ENCODE data around the gene FBP2. TPM values are rescaled to one million over a fixed set of nuclear protein-coding genes. Genes with fewer than 3 reads are reported as not detected.
A peak's percentile ranks its signal among the peaks of the same experiment; 100 is the strongest.

Gene FBP2
- total and polyA plus RNA-seq, 10 of the 15 experiments (the other 5 are each of a cell fraction or from before 2014, with no cell fraction given), result 0.07 to 1.1 (median 0.12) TPM; not detected in 6

DNA sequence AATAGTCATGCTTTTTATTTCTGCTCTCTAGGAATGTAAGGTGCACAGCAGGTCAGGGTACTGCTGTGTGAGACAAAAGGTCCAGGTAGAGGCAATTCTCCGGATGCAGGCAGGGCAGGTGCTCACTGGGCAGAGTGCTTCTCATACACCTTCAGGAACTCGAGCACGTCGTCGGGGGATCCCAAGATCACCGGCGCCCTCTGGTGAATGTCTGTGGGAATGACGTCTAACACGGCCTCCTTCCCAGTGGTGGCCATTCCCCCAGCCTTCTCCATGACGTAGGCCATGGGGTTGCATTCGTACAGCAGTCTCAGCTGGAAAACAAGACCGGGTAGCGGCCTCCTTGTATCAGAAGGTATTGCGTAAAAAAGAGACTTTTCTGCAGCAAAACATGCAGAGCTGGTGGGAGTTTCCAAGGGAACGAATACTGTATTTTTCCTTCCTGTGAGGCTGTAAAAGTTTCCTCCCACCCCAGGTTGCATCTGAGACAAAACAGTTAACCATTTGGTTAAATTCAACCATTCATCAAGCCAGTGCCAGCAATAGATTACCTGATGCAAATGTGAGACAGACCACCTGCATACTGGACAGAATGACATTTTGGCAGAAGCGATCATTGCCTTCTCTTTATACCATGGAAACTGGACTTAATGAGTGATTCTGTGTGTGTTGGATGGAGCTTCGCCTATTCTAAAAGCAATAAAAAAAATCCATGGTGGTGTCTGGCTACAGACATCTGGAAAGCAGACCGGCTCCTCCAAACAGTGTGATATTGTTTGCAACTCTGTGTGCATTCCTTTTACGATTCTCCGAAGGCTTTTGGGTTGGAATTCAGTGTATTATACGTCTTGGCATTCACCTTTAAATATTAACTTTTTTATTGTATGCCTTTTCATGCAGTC, 9.9 kb upstream of the FBP2 start (continued):
- TF ChIP-seq, protein P1, sequence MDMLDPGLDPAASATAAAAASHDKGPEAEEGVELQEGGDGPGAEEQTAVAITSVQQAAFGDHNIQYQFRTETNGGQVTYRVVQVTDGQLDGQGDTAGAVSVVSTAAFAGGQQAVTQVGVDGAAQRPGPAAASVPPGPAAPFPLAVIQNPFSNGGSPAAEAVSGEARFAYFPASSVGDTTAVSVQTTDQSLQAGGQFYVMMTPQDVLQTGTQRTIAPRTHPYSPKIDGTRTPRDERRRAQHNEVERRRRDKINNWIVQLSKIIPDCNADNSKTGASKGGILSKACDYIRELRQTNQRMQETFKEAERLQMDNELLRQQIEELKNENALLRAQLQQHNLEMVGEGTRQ (IDR thresholded peaks at IDR 0.05; ENCODE audit: borderline replicate concordance, low read depth, low read length), result no peak
- no peak for TF ChIP-seq HCFC1 (IDR thresholded peaks at IDR 0.05; ENCODE audit: low read length)
- TF ChIP-seq RUNX3 (IDR thresholded peaks at IDR 0.05; ENCODE audit: low read length), result 0 out of 2 replicates have a peak, but pooled peaks have one; percentile 13
- TF ChIP-seq KDM1A (IDR thresholded peaks at IDR 0.05; ENCODE audit: borderline replicate concordance), result no peak
- TF ChIP-seq SMARCA5 (IDR thresholded peaks at IDR 0.05), result no peak
- TF ChIP-seq KAT2A (conservative IDR thresholded peaks at IDR 0.05; ENCODE audit: control insufficient read depth, low read depth, low read length), result no peak
- TF ChIP-seq, protein P2, sequence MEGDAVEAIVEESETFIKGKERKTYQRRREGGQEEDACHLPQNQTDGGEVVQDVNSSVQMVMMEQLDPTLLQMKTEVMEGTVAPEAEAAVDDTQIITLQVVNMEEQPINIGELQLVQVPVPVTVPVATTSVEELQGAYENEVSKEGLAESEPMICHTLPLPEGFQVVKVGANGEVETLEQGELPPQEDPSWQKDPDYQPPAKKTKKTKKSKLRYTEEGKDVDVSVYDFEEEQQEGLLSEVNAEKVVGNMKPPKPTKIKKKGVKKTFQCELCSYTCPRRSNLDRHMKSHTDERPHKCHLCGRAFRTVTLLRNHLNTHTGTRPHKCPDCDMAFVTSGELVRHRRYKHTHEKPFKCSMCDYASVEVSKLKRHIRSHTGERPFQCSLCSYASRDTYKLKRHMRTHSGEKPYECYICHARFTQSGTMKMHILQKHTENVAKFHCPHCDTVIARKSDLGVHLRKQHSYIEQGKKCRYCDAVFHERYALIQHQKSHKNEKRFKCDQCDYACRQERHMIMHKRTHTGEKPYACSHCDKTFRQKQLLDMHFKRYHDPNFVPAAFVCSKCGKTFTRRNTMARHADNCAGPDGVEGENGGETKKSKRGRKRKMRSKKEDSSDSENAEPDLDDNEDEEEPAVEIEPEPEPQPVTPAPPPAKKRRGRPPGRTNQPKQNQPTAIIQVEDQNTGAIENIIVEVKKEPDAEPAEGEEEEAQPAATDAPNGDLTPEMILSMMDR (IDR thresholded peaks at IDR 0.05 in 2 of 3, conservative IDR thresholded peaks at IDR 0.05 in 1 of 3; ENCODE audit: control insufficient read depth in 2 of 3, extremely low read depth in 1 of 3, insufficient read depth in 1 of 3, low read depth in 3 of 3, low read length in 3 of 3), result peak; percentile 73 to 85 (median 77)
- peak; percentile 81 for TF ChIP-seq RAD21 (IDR thresholded peaks at IDR 0.05; ENCODE audit: insufficient read depth, low read depth, low read length)
- TF ChIP-seq, protein P3, sequence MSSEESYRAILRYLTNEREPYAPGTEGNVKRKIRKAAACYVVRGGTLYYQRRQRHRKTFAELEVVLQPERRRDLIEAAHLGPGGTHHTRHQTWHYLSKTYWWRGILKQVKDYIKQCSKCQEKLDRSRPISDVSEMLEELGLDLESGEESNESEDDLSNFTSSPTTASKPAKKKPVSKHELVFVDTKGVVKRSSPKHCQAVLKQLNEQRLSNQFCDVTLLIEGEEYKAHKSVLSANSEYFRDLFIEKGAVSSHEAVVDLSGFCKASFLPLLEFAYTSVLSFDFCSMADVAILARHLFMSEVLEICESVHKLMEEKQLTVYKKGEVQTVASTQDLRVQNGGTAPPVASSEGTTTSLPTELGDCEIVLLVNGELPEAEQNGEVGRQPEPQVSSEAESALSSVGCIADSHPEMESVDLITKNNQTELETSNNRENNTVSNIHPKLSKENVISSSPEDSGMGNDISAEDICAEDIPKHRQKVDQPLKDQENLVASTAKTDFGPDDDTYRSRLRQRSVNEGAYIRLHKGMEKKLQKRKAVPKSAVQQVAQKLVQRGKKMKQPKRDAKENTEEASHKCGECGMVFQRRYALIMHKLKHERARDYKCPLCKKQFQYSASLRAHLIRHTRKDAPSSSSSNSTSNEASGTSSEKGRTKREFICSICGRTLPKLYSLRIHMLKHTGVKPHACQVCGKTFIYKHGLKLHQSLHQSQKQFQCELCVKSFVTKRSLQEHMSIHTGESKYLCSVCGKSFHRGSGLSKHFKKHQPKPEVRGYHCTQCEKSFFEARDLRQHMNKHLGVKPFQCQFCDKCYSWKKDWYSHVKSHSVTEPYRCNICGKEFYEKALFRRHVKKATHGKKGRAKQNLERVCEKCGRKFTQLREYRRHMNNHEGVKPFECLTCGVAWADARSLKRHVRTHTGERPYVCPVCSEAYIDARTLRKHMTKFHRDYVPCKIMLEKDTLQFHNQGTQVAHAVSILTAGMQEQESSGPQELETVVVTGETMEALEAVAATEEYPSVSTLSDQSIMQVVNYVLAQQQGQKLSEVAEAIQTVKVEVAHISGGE (CRISPR knock-in tag; IDR thresholded peaks at IDR 0.05), result no peak
- TF ChIP-seq DPF2 (IDR thresholded peaks at IDR 0.05), result no peak
- TF ChIP-seq PAX5 (IDR thresholded peaks at IDR 0.05; ENCODE audit: borderline replicate concordance, low read depth, low read length), result no peak
- no peak for TF ChIP-seq EZH2 (IDR thresholded peaks at IDR 0.05; ENCODE audit: borderline replicate concordance, control insufficient read depth, low read depth, low read length)
- TF ChIP-seq POLR2AphosphoS5 (IDR thresholded peaks at IDR 0.05; ENCODE audit: low read length), result no peak
- TF ChIP-seq, protein P4, sequence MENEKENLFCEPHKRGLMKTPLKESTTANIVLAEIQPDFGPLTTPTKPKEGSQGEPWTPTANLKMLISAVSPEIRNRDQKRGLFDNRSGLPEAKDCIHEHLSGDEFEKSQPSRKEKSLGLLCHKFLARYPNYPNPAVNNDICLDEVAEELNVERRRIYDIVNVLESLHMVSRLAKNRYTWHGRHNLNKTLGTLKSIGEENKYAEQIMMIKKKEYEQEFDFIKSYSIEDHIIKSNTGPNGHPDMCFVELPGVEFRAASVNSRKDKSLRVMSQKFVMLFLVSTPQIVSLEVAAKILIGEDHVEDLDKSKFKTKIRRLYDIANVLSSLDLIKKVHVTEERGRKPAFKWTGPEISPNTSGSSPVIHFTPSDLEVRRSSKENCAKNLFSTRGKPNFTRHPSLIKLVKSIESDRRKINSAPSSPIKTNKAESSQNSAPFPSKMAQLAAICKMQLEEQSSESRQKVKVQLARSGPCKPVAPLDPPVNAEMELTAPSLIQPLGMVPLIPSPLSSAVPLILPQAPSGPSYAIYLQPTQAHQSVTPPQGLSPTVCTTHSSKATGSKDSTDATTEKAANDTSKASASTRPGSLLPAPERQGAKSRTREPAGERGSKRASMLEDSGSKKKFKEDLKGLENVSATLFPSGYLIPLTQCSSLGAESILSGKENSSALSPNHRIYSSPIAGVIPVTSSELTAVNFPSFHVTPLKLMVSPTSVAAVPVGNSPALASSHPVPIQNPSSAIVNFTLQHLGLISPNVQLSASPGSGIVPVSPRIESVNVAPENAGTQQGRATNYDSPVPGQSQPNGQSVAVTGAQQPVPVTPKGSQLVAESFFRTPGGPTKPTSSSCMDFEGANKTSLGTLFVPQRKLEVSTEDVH (IDR thresholded peaks at IDR 0.05; ENCODE audit: low read depth, partially characterized antibody), result no peak
- TF ChIP-seq, protein P5, sequence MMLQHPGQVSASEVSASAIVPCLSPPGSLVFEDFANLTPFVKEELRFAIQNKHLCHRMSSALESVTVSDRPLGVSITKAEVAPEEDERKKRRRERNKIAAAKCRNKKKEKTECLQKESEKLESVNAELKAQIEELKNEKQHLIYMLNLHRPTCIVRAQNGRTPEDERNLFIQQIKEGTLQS (IDR thresholded peaks at IDR 0.05; ENCODE audit: borderline replicate concordance, extremely low read depth, low read depth, low read length), result no peak
- TF ChIP-seq IKZF2 (IDR thresholded peaks at IDR 0.05), result no peak
- no peak for TF ChIP-seq SIN3A (IDR thresholded peaks at IDR 0.05; ENCODE audit: low read depth, low read length)
- TF ChIP-seq ATF2 (IDR thresholded peaks at IDR 0.05; ENCODE audit: low read length), result no peak
